ENCODE results near the gene PUS1.

- no peak for TF ChIP-seq EGR1 (IDR thresholded peaks at IDR 0.05)
- TF ChIP-seq CREB1 (IDR thresholded peaks at IDR 0.05; ENCODE audit: low read depth), result no peak
These were observed 20.5 kb downstream of the PUS1 start, which contains the start of gene EP400 for GRCh38 chr12:131949431-131950181.
